Endothelial cell (in vitro differentiated cells): Measurements from ENCODE around the gene DOCK6. TPM values are rescaled to one million over a fixed set of nuclear protein-coding genes. Genes with fewer than 3 reads are reported as not detected.
A peak's percentile ranks its signal among the peaks of the same experiment; 100 is the strongest.
"Not testable (repeated sequence)": the region's sequence is repeated elsewhere in the genome, so short reads cannot be mapped to it uniquely, and the experiment has no call there.

ENCODE experiments used
- DNase-seq: peaks from one replicate; pipeline ENCODE4 v3.0.0; 2021; ENCODE audit warnings: low spot score
- H3K27ac Mint-ChIP-seq: one replicate; pipeline ENCODE4 v1.8.0; 2021; ENCODE audit warnings: mixed read lengths, inconsistent platforms; ENCODE audit not compliant: unreplicated experiment
- H3K27me3 Mint-ChIP-seq: one replicate; pipeline ENCODE4 v1.8.0; 2021; ENCODE audit warnings: mild to moderate bottlenecking, moderate library complexity, mixed read lengths, inconsistent platforms; ENCODE audit not compliant: unreplicated experiment
- H3K36me3 Mint-ChIP-seq: one replicate; pipeline ENCODE4 v1.8.0; 2021; ENCODE audit warnings: mild to moderate bottlenecking, low read depth, mixed read lengths, inconsistent platforms; ENCODE audit not compliant: unreplicated experiment
- H3K4me1 Mint-ChIP-seq: one replicate; pipeline ENCODE4 v1.8.0; 2021; ENCODE audit warnings: mild to moderate bottlenecking, mixed read lengths, inconsistent platforms; ENCODE audit not compliant: unreplicated experiment
- H3K4me3 Mint-ChIP-seq: one replicate; pipeline ENCODE4 v1.8.0; 2021; ENCODE audit warnings: mild to moderate bottlenecking, mixed read lengths, inconsistent platforms; ENCODE audit not compliant: unreplicated experiment
- H3K9me3 Mint-ChIP-seq: one replicate; pipeline ENCODE4 v1.8.0; 2021; ENCODE audit warnings: mixed read lengths, inconsistent platforms; ENCODE audit not compliant: unreplicated experiment
- total RNA-seq: library from RNA; stranded (reverse); fragmentation: NEBNext Ultra II Directional; extraction: Animal tissue kit (Norgen Biotek cat#: 25700); gene quantifications from one replicate; pipeline ENCODE4 v1.2.1, GENCODE V29; 2021; ENCODE audit not compliant: unreplicated experiment
- TF ChIP-seq, protein P1 (sequence below): fragments of 200-600 bp; sonication (generic); IDR thresholded peaks from one replicate; pipeline ENCODE4 v1.5.0; 2021; ENCODE audit warnings: antibody characterized with exemption; ENCODE audit not compliant: unreplicated experiment

DOCK6 gene
- total RNA-seq, 1 donor from 2014 or later = 411 TPM

DNA sequence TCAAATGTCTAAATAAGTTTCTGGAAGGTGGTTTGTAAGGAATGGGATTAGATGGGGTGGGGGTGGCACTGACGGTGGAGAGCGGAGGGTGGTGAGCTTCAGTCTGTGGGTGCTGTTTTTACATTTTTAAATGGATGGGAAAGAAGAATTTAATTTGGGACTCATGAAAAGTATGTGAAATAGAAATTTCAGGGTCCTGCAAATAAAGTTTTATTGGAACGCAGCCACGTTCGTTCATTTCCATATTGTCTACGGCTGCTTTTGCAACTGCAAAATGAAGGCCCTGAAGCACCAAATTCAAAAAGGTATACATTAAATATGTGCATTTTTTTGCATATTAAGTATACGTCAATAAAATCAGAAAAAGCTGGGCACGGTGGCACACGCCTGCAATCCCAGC is 74.9 kb downstream of the DOCK6 start:
- Mint-ChIP-seq H3K27me3 (peaks cover 6% of the 10 kb centered on the region), H3K4me3 (no peak overlapping the region), H3K27ac (no peak overlapping the region), H3K9me3 (no peaks in the 10 kb centered on the region), H3K36me3 (peaks cover 37% of the 10 kb centered on the region), H3K4me1 (no peaks in the 10 kb centered on the region)
- DNase-seq = no peak
- TF ChIP-seq, protein P1, sequence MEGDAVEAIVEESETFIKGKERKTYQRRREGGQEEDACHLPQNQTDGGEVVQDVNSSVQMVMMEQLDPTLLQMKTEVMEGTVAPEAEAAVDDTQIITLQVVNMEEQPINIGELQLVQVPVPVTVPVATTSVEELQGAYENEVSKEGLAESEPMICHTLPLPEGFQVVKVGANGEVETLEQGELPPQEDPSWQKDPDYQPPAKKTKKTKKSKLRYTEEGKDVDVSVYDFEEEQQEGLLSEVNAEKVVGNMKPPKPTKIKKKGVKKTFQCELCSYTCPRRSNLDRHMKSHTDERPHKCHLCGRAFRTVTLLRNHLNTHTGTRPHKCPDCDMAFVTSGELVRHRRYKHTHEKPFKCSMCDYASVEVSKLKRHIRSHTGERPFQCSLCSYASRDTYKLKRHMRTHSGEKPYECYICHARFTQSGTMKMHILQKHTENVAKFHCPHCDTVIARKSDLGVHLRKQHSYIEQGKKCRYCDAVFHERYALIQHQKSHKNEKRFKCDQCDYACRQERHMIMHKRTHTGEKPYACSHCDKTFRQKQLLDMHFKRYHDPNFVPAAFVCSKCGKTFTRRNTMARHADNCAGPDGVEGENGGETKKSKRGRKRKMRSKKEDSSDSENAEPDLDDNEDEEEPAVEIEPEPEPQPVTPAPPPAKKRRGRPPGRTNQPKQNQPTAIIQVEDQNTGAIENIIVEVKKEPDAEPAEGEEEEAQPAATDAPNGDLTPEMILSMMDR = no peak

DNA sequence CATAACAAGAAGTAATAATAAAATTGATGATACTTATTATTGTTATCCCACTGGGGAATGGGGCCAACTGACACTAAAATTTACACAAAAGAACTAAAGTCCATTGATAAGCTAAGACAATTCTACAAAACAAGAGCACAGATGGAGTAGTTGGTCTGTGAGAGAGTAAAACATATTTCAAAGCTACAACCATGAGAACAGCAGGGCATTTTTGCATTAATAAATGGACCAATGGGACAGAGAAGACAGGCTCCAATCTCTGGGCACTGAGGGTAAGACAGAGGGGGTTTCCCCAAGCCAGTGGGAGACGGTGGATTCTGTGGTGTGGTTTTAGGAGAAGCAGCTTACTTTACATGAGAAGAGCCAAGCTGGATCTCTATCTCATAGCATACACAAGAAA is 79.3 kb downstream of the DOCK6 start:
- no peak for DNase-seq
- TF ChIP-seq, protein P1 = no peak
- H3K27me3 Mint-ChIP-seq = peaks cover 6% of the 10 kb centered on the region
- peak overlapping the region; percentile 85 for H3K4me3 Mint-ChIP-seq
- no peak overlapping the region for H3K27ac Mint-ChIP-seq
- peaks cover 32% of the 10 kb centered on the region for H3K36me3 Mint-ChIP-seq
- H3K9me3 Mint-ChIP-seq = no peaks in the 10 kb centered on the region
- peaks cover 11% of the 10 kb centered on the region for H3K4me1 Mint-ChIP-seq

DNA sequence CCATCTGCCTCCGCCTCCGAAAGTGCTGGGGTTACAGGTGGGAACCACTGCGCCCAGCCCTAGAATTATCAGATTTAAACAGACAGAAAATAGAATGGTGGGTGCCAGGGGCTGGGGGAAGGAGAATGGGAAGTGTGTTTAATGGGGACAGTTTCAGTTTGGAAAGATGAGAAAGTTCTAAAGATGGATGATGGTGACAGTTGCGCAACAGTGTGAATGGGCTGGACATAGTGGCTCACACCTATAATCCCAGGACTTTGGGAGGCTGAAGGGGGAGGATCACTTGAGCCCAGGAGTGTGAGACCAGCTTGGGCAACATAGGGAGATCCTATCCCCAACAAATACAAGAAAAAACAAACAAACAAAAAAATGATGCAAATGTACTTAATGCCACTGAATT is 80.8 kb downstream of the DOCK6 start:
- Mint-ChIP-seq H3K4me1 (peaks cover 11% of the 10 kb centered on the region), H3K9me3 (no peaks in the 10 kb centered on the region), H3K36me3 (peaks cover 31% of the 10 kb centered on the region), H3K4me3 (no peak overlapping the region), H3K27ac (no peak overlapping the region), H3K27me3 (peaks cover 6% of the 10 kb centered on the region)
- TF ChIP-seq, protein P1 = no peak
- no peak for DNase-seq

DNA sequence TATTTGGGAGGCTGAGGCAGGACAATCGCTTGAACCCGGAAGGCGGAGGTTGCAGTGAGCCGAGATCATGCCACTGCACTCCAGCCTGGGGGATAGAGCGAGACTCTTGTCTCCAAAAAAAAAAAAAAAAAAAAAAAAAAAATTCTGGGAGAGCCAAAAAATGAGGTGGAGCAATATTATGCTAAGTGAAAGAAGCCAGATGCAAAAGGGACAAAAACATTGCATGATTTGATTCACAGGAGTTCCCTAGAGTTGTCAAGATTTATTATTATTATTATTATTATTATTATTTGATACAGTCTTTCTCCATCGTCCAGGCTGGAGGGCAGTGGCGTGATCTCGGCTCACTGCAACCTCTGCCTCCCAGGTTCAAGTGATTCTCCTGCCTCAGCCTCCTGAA is 81.3 kb downstream of the DOCK6 start:
- H3K9me3 Mint-ChIP-seq, H3K27me3 Mint-ChIP-seq, H3K27ac Mint-ChIP-seq, H3K4me3 Mint-ChIP-seq, DNase-seq: not testable (repeated sequence)
- Mint-ChIP-seq H3K4me1 (peaks cover 11% of the 10 kb centered on the region), H3K36me3 (peaks cover 32% of the 10 kb centered on the region)

DNA sequence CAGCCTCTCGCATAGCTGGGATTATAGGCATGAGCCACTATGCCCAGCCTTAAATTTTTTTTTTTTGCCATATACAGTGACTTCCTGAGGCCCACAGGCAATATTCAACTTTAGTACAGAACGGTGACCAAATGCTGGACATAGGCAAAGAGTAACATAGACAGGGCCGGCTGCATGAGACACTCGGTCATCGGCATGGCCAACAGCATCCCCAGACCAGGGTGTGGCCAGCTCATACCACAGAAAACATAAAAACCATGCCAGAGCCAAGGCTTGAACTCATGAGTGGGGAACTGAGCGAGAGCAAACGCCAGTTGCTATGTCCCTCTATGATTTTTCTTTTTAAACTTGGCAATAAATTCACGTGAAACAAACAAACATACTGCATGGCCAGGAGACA is 82.0 kb downstream of the DOCK6 start:
- Mint-ChIP-seq H3K9me3 (no peaks in the 10 kb centered on the region), H3K36me3 (peaks cover 38% of the 10 kb centered on the region), H3K4me3 (no peak overlapping the region), H3K27me3 (peaks cover 5% of the 10 kb centered on the region), H3K27ac (no peak overlapping the region), H3K4me1 (peaks cover 11% of the 10 kb centered on the region)
- no peak for DNase-seq
- TF ChIP-seq, protein P1 = no peak
